Fibroblast of lung (primary cell): ENCODE data around the gene TPD52L1. TPM values are rescaled to one million over a fixed set of nuclear protein-coding genes. Genes with fewer than 3 reads are reported as not detected.

Source experiments
- DNase-seq, 2 donors: peaks; one replicate each; pipeline versions ENCODE4 v3.0.0 to v3.0.0-alpha.2; 2010; ENCODE audit warnings: low read depth in 2 of 2
- H2AFZ ChIP-seq: 2 replicates; pipeline ENCODE4 v1.5.1; 2012; ENCODE audit warnings: low read length, control low read depth, inconsistent platforms
- H3K27ac ChIP-seq: 2 replicates; pipeline ENCODE4 v1.5.1; 2011; ENCODE audit warnings: low read length, control low read depth; ENCODE audit not compliant: insufficient read depth
- H3K27me3 ChIP-seq: 2 replicates; pipeline ENCODE4 v1.5.1; 2011; ENCODE audit warnings: mild to moderate bottlenecking, low read length; ENCODE audit not compliant: control insufficient read depth, insufficient read depth
- H3K36me3 ChIP-seq: 2 replicates; pipeline ENCODE4 v1.5.1; 2011; ENCODE audit warnings: low read length; ENCODE audit not compliant: control insufficient read depth, insufficient read depth
- H3K4me1 ChIP-seq: 2 replicates; pipeline ENCODE4 v1.5.1; 2011; ENCODE audit warnings: low read length; ENCODE audit not compliant: control insufficient read depth, insufficient read depth; ENCODE audit errors: extremely low read depth
- H3K4me2 ChIP-seq: 2 replicates; pipeline ENCODE4 v1.5.1; 2011; ENCODE audit warnings: low read length, control low read depth; ENCODE audit not compliant: insufficient read depth; ENCODE audit errors: extremely low read depth
- H3K4me3 ChIP-seq, 4 experiments: fragments of 200-600 bp in 1 of 4; sonication (generic) in 1 of 4; replicated peaks in 1 of 4; 2 replicates each; pipeline ENCODE4 v1.5.1; 2011 to 2016; ENCODE audit warnings: low read length in 4 of 4, low read depth in 3 of 4, mild to moderate bottlenecking in 3 of 4, control low read depth in 2 of 4, inconsistent platforms in 1 of 4, mixed read lengths in 1 of 4; ENCODE audit not compliant: insufficient read depth in 1 of 4; ENCODE audit errors: control extremely low read depth in 1 of 4
- H3K79me2 ChIP-seq: 2 replicates; pipeline ENCODE4 v1.5.1; 2012; ENCODE audit warnings: mild to moderate bottlenecking, low read length, inconsistent platforms; ENCODE audit not compliant: control insufficient read depth, insufficient read depth
- H3K9ac ChIP-seq: 2 replicates; pipeline ENCODE4 v1.5.1; 2011; ENCODE audit warnings: mild to moderate bottlenecking, low read length, control low read depth; ENCODE audit not compliant: insufficient read depth
- H3K9me3 ChIP-seq: 2 replicates; pipeline ENCODE4 v1.5.1; 2012; ENCODE audit warnings: low read depth, low read length; ENCODE audit not compliant: control insufficient read depth, insufficient read depth
- H4K20me1 ChIP-seq: 2 replicates; pipeline ENCODE4 v1.5.1; 2011; ENCODE audit warnings: low read length; ENCODE audit not compliant: control insufficient read depth, insufficient read depth; ENCODE audit errors: extremely low read depth
- CTCF ChIP-seq, 2 donors: IDR thresholded peaks in 1 of 2; conservative IDR thresholded peaks in 1 of 2; 1 replicate in 1 of 2; 2 replicates in 1 of 2; pipeline ENCODE4 v1.5.1; 2011 to 2012; ENCODE audit warnings: low read length in 2 of 2, control low read depth in 1 of 2, inconsistent platforms in 1 of 2, low read depth in 1 of 2, mild to moderate bottlenecking in 1 of 2
- EZH2 ChIP-seq: IDR thresholded peaks from 2 replicates; pipeline ENCODE4 v1.5.1; 2012; ENCODE audit warnings: low read length, control low read depth, mild to moderate bottlenecking; ENCODE audit errors: missing control alignments
- polyA plus RNA-seq, 2 donors: library from polyadenylated mRNA; depleted of rRNA in 1 of 2; stranded (reverse) in 1 of 2; unstranded in 1 of 2; fragments of >200 nt; gene quantifications; 2 replicates each; pipeline ENCODE4 v1.2.1, GENCODE V29; 2011 to 2012; ENCODE audit warnings: missing spikeins in 1 of 2
- total RNA-seq: library from RNA; depleted of rRNA; stranded (reverse); fragments of >200 nt; gene quantifications from 2 replicates; pipeline ENCODE4 v1.2.1, GENCODE V29; 2014

TPD52L1 gene
- total and polyA plus RNA-seq, 2 donors (not counting 1 experiment from before 2014, with no cell fraction given) = 41.0 to 75.9 TPM

DNA sequence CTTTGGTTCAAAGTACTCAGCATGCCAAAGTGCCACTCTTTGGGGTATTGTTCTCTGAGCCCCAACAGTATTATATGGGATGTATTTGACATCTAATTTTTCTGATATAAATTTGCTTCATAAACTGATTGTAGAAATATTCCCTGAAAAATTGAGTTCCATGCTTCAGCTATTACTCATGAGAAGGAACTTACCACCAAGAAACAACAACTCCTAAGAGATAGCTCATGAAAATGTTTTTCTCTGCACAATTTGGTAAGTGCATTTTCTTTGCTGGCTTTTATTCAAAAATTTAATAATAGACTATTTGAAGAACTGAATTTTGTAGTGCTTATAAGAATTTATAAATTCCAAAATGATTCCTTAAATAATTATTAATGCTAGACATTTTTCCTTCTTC, 12.8 kb upstream of the TPD52L1 start:
- H2AFZ ChIP-seq = no peak overlapping the region
- H3K9ac ChIP-seq = no peak overlapping the region

DNA sequence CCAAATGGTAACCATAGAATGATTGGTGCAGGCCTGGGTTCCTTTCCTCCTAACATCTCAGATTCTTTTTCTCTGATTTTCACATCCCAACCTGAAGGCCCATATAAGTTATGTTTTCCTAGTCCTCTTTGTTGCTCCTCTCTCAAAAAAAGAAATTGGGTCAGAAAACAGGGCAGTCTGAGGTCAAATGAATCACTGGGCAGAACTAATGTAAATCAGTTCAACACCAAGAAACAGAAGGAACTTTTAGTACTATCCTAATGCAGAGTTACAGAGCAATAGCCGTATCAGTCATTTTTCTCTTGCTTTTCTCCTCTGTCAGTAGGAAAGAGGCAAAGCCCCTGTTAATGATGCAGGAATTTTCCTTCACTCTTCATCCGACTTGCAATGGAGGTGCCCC, 11.0 kb upstream of the TPD52L1 start:
- Histone ChIP-seq H3K79me2 (no peaks in the 10 kb centered on the region), H3K9ac (no peak overlapping the region), H3K27me3 (no peaks in the 10 kb centered on the region), H3K4me1 (no peaks in the 10 kb centered on the region), H2AFZ (no peak overlapping the region), H3K4me2 (no peak overlapping the region), H3K27ac (no peak overlapping the region), H4K20me1 (no peaks in the 10 kb centered on the region), H3K9me3 (no peaks in the 10 kb centered on the region), H3K36me3 (no peaks in the 10 kb centered on the region), H3K4me3 (no peak overlapping the region)
- TF ChIP-seq CTCF (conservative IDR thresholded peaks at IDR 0.05 in 1 of 2, IDR thresholded peaks at IDR 0.05 in 1 of 2; ENCODE audit: low read depth in 1 of 2, low read length in 2 of 2) = no peak
- TF ChIP-seq EZH2 = no peak
- peak; percentile 39 to 59 for DNase-seq

More for the DNA sequence above, 12.8 kb upstream of the TPD52L1 start:
- TF ChIP-seq EZH2 (no peak), CTCF (conservative IDR thresholded peaks at IDR 0.05 in 1 of 2, IDR thresholded peaks at IDR 0.05 in 1 of 2; ENCODE audit: low read depth in 1 of 2, low read length in 2 of 2) (no peak)
- Histone ChIP-seq H3K4me3 (no peak overlapping the region), H3K9me3 (no peaks in the 10 kb centered on the region), H3K27me3 (no peaks in the 10 kb centered on the region), H3K27ac (no peak overlapping the region), H4K20me1 (no peaks in the 10 kb centered on the region), H3K4me1 (no peaks in the 10 kb centered on the region), H3K36me3 (no peaks in the 10 kb centered on the region), H3K79me2 (no peaks in the 10 kb centered on the region), H3K4me2 (no peak overlapping the region)
- peak; percentile 18 to 68 for DNase-seq

- Histone ChIP-seq H3K9me3 (no peaks in the 10 kb centered on the region), H3K36me3 (no peaks in the 10 kb centered on the region), H2AFZ (no peak overlapping the region), H3K27me3 (no peaks in the 10 kb centered on the region), H3K4me1 (peaks cover 2% of the 10 kb centered on the region), H3K9ac (no peak overlapping the region), H4K20me1 (no peaks in the 10 kb centered on the region), H3K4me3 (no peak overlapping the region), H3K27ac (no peak overlapping the region), H3K79me2 (no peaks in the 10 kb centered on the region), H3K4me2 (no peak overlapping the region)
- TF ChIP-seq EZH2 (no peak), CTCF (conservative IDR thresholded peaks at IDR 0.05 in 1 of 2, IDR thresholded peaks at IDR 0.05 in 1 of 2; ENCODE audit: low read depth in 1 of 2, low read length in 2 of 2) (no peak)
- no peak for DNase-seq
These were observed 8.8 kb upstream of the TPD52L1 start for GRCh38 chr6:125144822-125145221.
